ENCODE results near the gene ADCY9.

The ADCY9 gene

DNA sequence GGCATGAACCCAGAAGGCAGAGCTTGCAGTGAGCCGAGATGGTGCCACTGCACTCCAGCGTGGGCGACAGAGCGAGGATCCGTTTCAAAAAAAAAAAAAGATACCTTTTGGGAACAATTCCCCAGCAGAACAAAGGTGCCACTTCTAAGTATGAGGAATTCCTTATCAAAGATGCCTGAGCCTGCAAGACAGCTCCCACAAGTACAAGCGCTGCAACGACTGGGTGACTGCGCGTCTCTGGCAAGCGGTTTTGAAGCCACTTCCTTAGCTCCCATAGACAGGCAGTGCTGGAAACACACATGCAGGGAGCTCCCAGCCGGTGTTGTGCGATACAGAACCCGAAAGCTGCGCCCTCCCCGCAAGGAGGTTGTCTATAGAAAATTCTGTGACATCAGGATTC lies 60.5 kb downstream of the ADCY9 start:
- no peak overlapping the region for H3K4me3 ChIP-seq (IDR thresholded peaks at IDR 0.05; ENCODE audit: insufficient read depth, low read depth, low read length)
- TF ChIP-seq, protein P1, sequence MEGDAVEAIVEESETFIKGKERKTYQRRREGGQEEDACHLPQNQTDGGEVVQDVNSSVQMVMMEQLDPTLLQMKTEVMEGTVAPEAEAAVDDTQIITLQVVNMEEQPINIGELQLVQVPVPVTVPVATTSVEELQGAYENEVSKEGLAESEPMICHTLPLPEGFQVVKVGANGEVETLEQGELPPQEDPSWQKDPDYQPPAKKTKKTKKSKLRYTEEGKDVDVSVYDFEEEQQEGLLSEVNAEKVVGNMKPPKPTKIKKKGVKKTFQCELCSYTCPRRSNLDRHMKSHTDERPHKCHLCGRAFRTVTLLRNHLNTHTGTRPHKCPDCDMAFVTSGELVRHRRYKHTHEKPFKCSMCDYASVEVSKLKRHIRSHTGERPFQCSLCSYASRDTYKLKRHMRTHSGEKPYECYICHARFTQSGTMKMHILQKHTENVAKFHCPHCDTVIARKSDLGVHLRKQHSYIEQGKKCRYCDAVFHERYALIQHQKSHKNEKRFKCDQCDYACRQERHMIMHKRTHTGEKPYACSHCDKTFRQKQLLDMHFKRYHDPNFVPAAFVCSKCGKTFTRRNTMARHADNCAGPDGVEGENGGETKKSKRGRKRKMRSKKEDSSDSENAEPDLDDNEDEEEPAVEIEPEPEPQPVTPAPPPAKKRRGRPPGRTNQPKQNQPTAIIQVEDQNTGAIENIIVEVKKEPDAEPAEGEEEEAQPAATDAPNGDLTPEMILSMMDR (conservative IDR thresholded peaks at IDR 0.05; ENCODE audit: low read depth, low read length) = no peak
- no peaks in the 10 kb centered on the region for H3K27me3 ChIP-seq (ENCODE audit: insufficient read depth, low read depth)
- H3K4me1 ChIP-seq (ENCODE audit: low read depth, poor library complexity, severe bottlenecking) = no peaks in the 10 kb centered on the region
- H3K79me2 ChIP-seq (ENCODE audit: insufficient read depth, low read depth) = no peaks in the 10 kb centered on the region
- no peak overlapping the region for H3K4me2 ChIP-seq
- no peak overlapping the region for H3K27ac ChIP-seq
- H2AFZ ChIP-seq (ENCODE audit: low read depth) = no peak overlapping the region
- H3K36me3 ChIP-seq (ENCODE audit: insufficient read depth) = no peaks in the 10 kb centered on the region
- H3K9ac ChIP-seq = no peak overlapping the region
- H4K20me1 ChIP-seq (ENCODE audit: insufficient read depth) = no peaks in the 10 kb centered on the region

DNA sequence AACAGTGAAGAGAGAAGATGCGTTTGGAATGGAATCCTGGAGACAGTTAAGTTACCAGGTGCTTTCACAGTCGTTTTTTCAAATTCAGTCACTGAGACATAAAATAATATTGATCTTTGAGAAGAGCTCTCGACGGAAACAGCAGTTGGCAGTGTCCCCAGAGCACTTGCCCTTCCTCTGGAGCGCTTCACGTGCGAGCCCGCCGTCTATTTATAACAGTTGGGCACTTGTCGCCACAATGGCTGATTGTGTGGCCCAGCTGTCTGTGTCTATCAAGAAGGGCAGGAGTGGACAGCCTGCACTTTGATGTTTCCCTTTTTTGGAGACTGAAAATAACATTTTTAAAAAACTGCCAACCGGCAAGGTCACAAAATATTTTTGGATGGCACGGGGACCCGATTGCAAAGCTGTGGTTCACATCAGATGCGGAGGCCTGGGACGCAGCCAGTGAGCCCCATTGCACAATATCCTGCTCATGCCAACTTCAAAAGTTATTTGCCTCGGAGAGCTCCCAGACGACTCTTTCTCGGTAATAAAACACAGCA lies 62.9 kb downstream of the ADCY9 start:
- H3K36me3 ChIP-seq (ENCODE audit: insufficient read depth) = no peaks in the 10 kb centered on the region
- no peak overlapping the region for H3K9ac ChIP-seq
- H3K27me3 ChIP-seq (ENCODE audit: insufficient read depth, low read depth) = no peaks in the 10 kb centered on the region
- no peaks in the 10 kb centered on the region for H3K79me2 ChIP-seq (ENCODE audit: insufficient read depth, low read depth)
- H3K27ac ChIP-seq = no peak overlapping the region
- no peak overlapping the region for H3K4me3 ChIP-seq (IDR thresholded peaks at IDR 0.05; ENCODE audit: insufficient read depth, low read depth, low read length)
- no peaks in the 10 kb centered on the region for H3K4me1 ChIP-seq (ENCODE audit: low read depth, poor library complexity, severe bottlenecking)
- TF ChIP-seq, protein P1 (conservative IDR thresholded peaks at IDR 0.05; ENCODE audit: low read depth, low read length) = no peak
- H4K20me1 ChIP-seq (ENCODE audit: insufficient read depth) = no peaks in the 10 kb centered on the region
- H2AFZ ChIP-seq (ENCODE audit: low read depth) = no peak overlapping the region
- no peak overlapping the region for H3K4me2 ChIP-seq

DNA sequence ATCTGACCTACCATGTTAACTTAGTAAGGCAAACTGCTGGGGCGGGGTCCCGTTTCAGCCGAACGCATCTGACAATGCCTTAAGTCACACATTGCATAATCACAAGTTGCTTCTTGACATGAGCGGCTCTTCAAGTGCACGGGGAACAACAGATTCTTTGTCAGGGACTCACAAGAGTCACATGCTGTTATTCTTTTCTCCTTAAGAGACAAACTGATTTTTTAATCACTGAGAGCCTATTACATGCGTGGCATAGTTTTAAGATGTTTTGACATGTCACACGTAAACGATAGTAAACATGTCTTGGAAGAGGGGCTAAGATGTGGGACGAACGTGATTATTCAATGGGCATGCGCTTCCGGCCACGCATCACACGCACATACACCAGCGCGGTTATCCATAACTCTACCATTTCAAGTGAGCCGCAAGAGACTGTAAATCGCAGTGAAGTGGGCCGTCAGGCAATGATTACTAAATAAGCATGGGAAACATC lies 63.4 kb downstream of the ADCY9 start:
- H3K27ac ChIP-seq = no peak overlapping the region
- no peak overlapping the region for H3K9ac ChIP-seq

DNA sequence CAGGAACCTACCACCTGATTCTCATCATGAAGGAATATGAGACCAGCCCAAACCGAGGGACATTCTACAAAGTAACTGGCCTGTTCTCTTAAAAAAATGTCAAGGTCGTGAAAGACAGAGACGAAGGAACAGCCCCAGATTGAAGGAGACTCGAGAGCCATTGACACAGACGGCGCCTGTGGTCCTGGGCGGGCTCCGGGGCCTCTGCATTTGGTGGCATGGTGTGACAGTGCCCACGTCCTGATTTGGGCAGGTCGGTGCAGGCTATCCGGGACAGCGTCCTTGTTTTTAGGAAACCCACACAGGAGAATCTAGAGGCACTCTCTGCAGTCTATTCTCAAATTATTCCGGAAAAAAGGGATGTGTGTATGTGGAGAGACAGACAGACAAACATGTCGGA lies 64.1 kb downstream of the ADCY9 start:
- Histone ChIP-seq H4K20me1 (ENCODE audit: insufficient read depth) (no peaks in the 10 kb centered on the region), H3K79me2 (ENCODE audit: insufficient read depth, low read depth) (no peaks in the 10 kb centered on the region), H3K27me3 (ENCODE audit: insufficient read depth, low read depth) (no peaks in the 10 kb centered on the region), H3K4me2 (no peak overlapping the region), H3K4me3 (IDR thresholded peaks at IDR 0.05; ENCODE audit: insufficient read depth, low read depth, low read length) (no peak overlapping the region), H3K27ac (no peak overlapping the region), H2AFZ (ENCODE audit: low read depth) (no peak overlapping the region), H3K36me3 (ENCODE audit: insufficient read depth) (no peaks in the 10 kb centered on the region), H3K4me1 (ENCODE audit: low read depth, poor library complexity, severe bottlenecking) (no peaks in the 10 kb centered on the region), H3K9ac (no peak overlapping the region)
- TF ChIP-seq, protein P1 (conservative IDR thresholded peaks at IDR 0.05; ENCODE audit: low read depth, low read length) = no peak

More for the DNA sequence above, 63.4 kb downstream of the ADCY9 start:
- Histone ChIP-seq H4K20me1 (ENCODE audit: insufficient read depth) (no peaks in the 10 kb centered on the region), H3K4me3 (IDR thresholded peaks at IDR 0.05; ENCODE audit: insufficient read depth, low read depth, low read length) (no peak overlapping the region), H3K4me2 (no peak overlapping the region), H3K36me3 (ENCODE audit: insufficient read depth) (no peaks in the 10 kb centered on the region), H3K27me3 (ENCODE audit: insufficient read depth, low read depth) (no peaks in the 10 kb centered on the region), H3K79me2 (ENCODE audit: insufficient read depth, low read depth) (no peaks in the 10 kb centered on the region), H3K4me1 (ENCODE audit: low read depth, poor library complexity, severe bottlenecking) (no peaks in the 10 kb centered on the region), H2AFZ (ENCODE audit: low read depth) (no peak overlapping the region)
- TF ChIP-seq, protein P1 (conservative IDR thresholded peaks at IDR 0.05; ENCODE audit: low read depth, low read length) = no peak
